Fibroblast of villous mesenchyme (primary cell): ENCODE data around the gene PSMD11. TPM values are rescaled to one million over a fixed set of nuclear protein-coding genes. Genes with fewer than 3 reads are reported as not detected.

Experiments
- DNase-seq: peaks from one replicate; pipeline ENCODE4 v3.0.0-alpha.2; 2010; ENCODE audit warnings: low read depth
- H3K4me3 ChIP-seq: 2 replicates; pipeline ENCODE4 v1.5.1; 2011; ENCODE audit warnings: low read depth, mild to moderate bottlenecking, low read length
- total RNA-seq: library from RNA; depleted of rRNA; stranded (reverse); fragments of >200 nt; gene quantifications from 2 replicates; pipeline ENCODE4 v1.2.3, GENCODE V29; 2012
- TF ChIP-seq, protein P1 (sequence below): IDR thresholded peaks from 2 replicates; pipeline ENCODE4 v1.5.1; 2012; ENCODE audit warnings: low read depth, mild to moderate bottlenecking, low read length; ENCODE audit not compliant: insufficient read depth

The PSMD11 gene
- total RNA-seq, 1 donor = 117 TPM

DNA sequence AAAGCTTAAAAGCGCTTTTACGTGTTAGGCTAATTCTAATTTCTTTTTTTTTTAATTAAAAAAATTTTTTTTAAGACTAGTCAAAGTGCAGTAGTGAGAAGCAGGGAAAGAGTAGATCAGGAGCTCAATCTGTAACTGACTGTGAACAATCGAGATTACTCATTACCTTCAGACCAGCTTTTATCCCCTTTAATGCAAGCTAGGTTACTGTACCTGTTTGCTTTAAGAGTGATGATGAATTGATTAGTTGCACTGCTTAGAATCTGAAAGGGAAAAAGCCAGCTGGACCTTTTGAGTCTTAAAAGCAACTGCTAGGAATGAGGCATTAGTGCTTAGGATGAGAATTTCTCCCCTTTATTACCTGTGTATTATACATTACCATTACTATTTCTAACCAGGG, 19.0 kb downstream of the PSMD11 start:
- TF ChIP-seq, protein P1, sequence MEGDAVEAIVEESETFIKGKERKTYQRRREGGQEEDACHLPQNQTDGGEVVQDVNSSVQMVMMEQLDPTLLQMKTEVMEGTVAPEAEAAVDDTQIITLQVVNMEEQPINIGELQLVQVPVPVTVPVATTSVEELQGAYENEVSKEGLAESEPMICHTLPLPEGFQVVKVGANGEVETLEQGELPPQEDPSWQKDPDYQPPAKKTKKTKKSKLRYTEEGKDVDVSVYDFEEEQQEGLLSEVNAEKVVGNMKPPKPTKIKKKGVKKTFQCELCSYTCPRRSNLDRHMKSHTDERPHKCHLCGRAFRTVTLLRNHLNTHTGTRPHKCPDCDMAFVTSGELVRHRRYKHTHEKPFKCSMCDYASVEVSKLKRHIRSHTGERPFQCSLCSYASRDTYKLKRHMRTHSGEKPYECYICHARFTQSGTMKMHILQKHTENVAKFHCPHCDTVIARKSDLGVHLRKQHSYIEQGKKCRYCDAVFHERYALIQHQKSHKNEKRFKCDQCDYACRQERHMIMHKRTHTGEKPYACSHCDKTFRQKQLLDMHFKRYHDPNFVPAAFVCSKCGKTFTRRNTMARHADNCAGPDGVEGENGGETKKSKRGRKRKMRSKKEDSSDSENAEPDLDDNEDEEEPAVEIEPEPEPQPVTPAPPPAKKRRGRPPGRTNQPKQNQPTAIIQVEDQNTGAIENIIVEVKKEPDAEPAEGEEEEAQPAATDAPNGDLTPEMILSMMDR = no peak
- no peak overlapping the region for H3K4me3 ChIP-seq
- no peak for DNase-seq

DNA sequence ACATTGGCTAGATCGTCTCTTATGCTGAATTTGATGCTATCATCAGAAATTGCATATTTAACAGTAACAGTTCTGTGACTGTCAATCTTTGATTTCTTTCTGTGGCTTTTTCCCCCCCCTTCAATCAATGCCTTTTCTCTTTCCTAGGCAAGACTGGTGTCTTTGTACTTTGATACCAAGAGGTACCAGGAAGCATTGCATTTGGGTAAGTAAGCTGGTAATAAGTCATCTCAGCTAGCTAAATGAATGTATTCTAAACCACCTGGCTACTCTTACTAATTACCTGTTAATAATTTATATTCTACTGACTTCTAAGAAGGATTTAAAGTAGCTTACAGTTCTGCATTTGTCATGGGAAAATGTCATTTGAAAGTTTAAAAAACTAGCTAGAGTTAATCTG, 20.1 kb downstream of the PSMD11 start:
- DNase-seq = no peak
- TF ChIP-seq, protein P1 = no peak
- H3K4me3 ChIP-seq = no peak overlapping the region

DNA sequence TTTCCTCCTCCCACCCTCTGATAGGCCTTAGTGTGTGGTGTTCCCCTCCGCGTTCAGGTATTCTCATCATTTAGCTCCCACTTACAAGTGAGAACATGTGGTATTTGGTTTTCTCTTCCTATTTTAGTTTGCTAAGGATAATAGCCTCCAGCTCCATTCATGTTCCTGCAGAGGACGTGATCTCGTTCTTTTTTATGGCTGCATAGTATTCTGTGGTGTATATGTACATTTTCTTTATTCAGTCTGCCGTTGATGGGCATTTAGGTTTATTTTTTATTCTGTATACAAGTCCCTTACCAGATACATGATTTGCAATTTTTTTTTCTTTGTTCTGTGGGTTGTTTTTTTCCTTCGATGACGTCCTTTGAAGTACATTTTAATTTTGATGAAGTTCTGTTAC, 23.6 kb downstream of the PSMD11 start:
- TF ChIP-seq, protein P1 = no peak
- DNase-seq = no peak

DNA sequence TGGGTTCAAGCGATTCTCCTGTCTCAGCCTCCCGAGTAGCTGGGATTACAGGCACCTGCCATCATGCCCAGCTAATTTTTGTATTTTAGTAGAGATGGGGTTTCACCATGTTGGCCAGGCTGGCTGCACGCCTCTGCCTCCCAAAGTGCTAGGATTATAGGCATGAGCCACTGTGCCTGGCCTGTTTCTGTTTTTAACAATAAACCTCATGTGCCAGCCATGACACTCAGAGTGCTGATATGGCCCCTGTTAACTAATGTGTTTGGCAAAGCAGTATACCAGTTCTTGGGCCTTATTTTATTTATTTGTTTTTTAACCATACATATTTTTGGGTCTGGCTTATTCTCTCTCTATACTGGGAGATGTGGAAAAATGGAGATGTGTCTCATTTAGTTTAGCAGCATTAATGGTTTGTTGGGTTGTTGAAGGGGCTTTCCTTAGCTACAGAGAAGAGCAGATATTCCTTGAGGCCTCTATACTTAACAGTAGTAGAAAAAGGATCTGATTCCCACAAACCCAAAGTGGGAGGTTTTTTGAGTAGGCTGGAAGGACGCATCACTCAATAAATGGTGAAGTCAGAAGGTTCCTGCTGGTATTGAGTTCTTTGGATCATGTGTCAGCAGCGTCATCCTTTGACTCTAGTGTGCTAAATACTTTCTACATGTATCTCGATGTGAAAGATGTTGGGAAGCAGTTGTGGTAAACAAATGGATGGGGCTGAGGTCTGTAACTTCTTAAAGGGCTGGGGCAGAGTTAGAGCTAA, 26.3 kb downstream of the PSMD11 start:
- no peak overlapping the region for H3K4me3 ChIP-seq
- no peak for DNase-seq
- TF ChIP-seq, protein P1 = no peak

More for the DNA sequence above, 23.6 kb downstream of the PSMD11 start:
- H3K4me3 ChIP-seq = no peak overlapping the region

DNA sequence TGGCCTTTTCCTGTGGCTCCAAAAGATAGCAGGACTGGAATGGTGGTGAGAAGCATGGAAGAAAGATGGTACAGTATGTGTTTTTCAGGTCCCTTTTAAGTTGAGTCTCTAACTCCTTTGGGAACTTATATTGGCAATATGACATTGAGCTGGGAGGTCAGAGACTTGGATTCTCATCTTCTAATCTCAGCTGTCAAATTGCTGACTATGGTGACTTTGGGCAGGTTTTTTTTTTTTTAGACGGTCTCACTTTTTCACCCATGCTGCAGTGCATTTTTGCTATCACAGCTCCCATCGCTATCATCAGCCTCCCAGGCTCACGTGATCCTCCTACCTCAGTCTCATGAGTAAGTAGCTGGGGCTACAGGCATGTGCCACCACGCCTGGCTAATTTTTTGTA, 27.3 kb downstream of the PSMD11 start:
- no peak for DNase-seq
- H3K4me3 ChIP-seq = no peak overlapping the region
- TF ChIP-seq, protein P1 = no peak

DNA sequence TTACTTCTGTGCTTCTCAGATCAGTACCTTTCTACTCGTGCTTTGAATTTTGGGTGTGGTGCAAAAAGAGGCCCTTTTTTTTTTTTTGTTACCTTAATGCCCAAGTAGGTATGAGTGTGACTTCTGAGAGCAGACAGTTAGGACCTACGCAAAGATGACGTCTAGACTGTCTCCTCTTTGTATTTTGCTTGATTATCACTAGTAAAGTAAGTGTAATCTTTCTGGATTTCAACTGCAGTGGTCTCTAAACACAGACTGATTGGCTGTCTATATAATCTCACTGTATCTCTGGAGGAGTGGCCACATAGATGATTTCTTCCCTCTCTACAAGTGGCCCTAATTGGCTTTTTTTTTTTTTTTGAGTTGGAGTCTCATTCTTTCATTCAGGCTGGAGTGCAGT, 30.9 kb downstream of the PSMD11 start:
- TF ChIP-seq, protein P1 = no peak
- no peak for DNase-seq

DNA sequence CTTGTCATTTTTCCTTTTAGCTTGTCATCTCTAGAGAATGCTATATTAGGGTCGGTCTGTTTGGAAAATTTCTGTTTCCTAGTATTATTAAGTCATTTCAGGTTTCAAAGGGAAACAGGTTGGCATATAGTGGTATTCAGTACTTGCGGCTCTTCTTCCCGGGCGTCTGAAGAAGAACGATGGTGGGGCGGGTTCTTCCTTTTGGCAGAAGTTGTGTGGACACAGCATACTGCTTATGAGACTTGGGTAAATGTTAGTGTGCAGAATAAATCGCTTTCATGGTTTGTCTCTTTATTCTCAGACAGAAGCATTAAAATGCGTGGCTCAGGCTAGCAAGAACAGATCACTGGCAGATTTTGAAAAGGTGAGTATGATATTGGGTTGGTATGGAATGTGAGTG, 32.9 kb downstream of the PSMD11 start:
- no peak for DNase-seq
- TF ChIP-seq, protein P1 = no peak

More for the DNA sequence above, 30.9 kb downstream of the PSMD11 start:
- H3K4me3 ChIP-seq = no peak overlapping the region

More for the DNA sequence above, 32.9 kb downstream of the PSMD11 start:
- no peak overlapping the region for H3K4me3 ChIP-seq
